ENCODE data around the gene NKX2-2. TPM values are rescaled to one million over a fixed set of nuclear protein-coding genes. Genes with fewer than 3 reads are reported as not detected.

The NKX2-2 gene
- total RNA-seq, 1 experiment from 2014 or later = not detected

GRCh38 chr20:21518292-21518991, 4.6 kb upstream of the NKX2-2 start:
- POLR2A ChIA-PET (ENCODE audit: unreplicated experiment) = no interaction called here
- CTCF ChIA-PET = interaction anchor here (0.6 kb wide), 1 partner anchor 18 kb away, joined by 3 read pairs; no protein-coding TSS in a partner anchor
- H3K27me3 ChIP-seq (ENCODE audit: low read length) = peaks cover 97% of the 10 kb centered on the region

GRCh38 chr20:21517566-21518277, 3.9 kb upstream of the NKX2-2 start:
- TF ChIP-seq EZH2 (IDR thresholded peaks at IDR 0.05; ENCODE audit: low read length, unreplicated experiment) (no peak), CTCF (conservative IDR thresholded peaks at IDR 0.05; ENCODE audit: low read depth, low read length) (no peak)
- BruUV-seq (replicated peaks) = no TSS peak
- no peak for DNase-seq
- H4K20me1 ChIP-seq (ENCODE audit: low read length) = no peaks in the 10 kb centered on the region
- H3K27ac ChIP-seq (ENCODE audit: low read length) = no peak overlapping the region
- POLR2A ChIA-PET (ENCODE audit: unreplicated experiment) = no interaction called here
- ATAC-seq = no peak
- H3K27me3 ChIP-seq (ENCODE audit: low read length) = peaks cover 97% of the 10 kb centered on the region
- H3K9me3 ChIP-seq (ENCODE audit: low read length) = no peaks in the 10 kb centered on the region
- CTCF ChIA-PET = no interaction called here
- H3K9me2 ChIP-seq (replicated peaks; ENCODE audit: low read length) = no peaks in the 10 kb centered on the region
- H3K79me2 ChIP-seq (ENCODE audit: low read length) = no peaks in the 10 kb centered on the region
- no peaks in the 10 kb centered on the region for H3K4me1 ChIP-seq (ENCODE audit: insufficient read depth, low read length)
- H3K4me2 ChIP-seq (ENCODE audit: low read length) = no peak overlapping the region
- H3K36me3 ChIP-seq (ENCODE audit: low read depth, low read length) = no peaks in the 10 kb centered on the region
- no peak overlapping the region for H3K4me3 ChIP-seq (ENCODE audit: low read length)
- no peak overlapping the region for H2AFZ ChIP-seq (ENCODE audit: low read length)
- intact Hi-C loops (cut with micrococcal nuclease) = no loop called here
- H3F3A ChIP-seq (ENCODE audit: low read length, unreplicated experiment) = no peaks in the 10 kb centered on the region
- no peak overlapping the region for H3K9ac ChIP-seq (ENCODE audit: low read length)

More at GRCh38 chr20:21518292-21518991, 4.6 kb upstream of the NKX2-2 start:
- DNase-seq = no peak
- H3K9me3 ChIP-seq (ENCODE audit: low read length) = no peaks in the 10 kb centered on the region
- no TSS peak for BruUV-seq (replicated peaks)
- TF ChIP-seq EZH2phosphoT487 (IDR thresholded peaks at IDR 0.05; ENCODE audit: borderline replicate concordance, low read length) = no peak
- TF ChIP-seq CTCF (conservative IDR thresholded peaks at IDR 0.05; ENCODE audit: low read depth, low read length) = no peak
- no peak for TF ChIP-seq EZH2 (IDR thresholded peaks at IDR 0.05; ENCODE audit: low read length, unreplicated experiment)
- no peak overlapping the region for H3K4me2 ChIP-seq (ENCODE audit: low read length)
- H3K79me2 ChIP-seq (ENCODE audit: low read length) = no peaks in the 10 kb centered on the region
- no peaks in the 10 kb centered on the region for H3K4me1 ChIP-seq (ENCODE audit: insufficient read depth, low read length)
- H3F3A ChIP-seq (ENCODE audit: low read length, unreplicated experiment) = no peaks in the 10 kb centered on the region
- no peak overlapping the region for H3K9ac ChIP-seq (ENCODE audit: low read length)
- no peak for ATAC-seq
- H2AFZ ChIP-seq (ENCODE audit: low read length) = no peak overlapping the region
- H3K4me3 ChIP-seq (ENCODE audit: low read length) = no peak overlapping the region
- no peaks in the 10 kb centered on the region for H3K36me3 ChIP-seq (ENCODE audit: low read depth, low read length)
- H4K20me1 ChIP-seq (ENCODE audit: low read length) = no peaks in the 10 kb centered on the region
- H3K9me2 ChIP-seq (replicated peaks; ENCODE audit: low read length) = no peaks in the 10 kb centered on the region
- intact Hi-C loops (cut with micrococcal nuclease) = no loop called here
- no peak overlapping the region for H3K27ac ChIP-seq (ENCODE audit: low read length)

Data from PC-3 (cell line).